Measurements from ENCODE around the gene BOD1.

The BOD1 gene

GRCh38 chr5:173644673-173645436 is 28.4 kb upstream of the BOD1 start:
- no peak for DNase-seq (ENCODE audit: low read depth, low spot score)
- Histone ChIP-seq H3K9ac (ENCODE audit: insufficient read length) (no peak overlapping the region), H3K36me3 (ENCODE audit: insufficient read depth, low read length) (no peaks in the 10 kb centered on the region), H3K27ac (no peak overlapping the region), H3K9me3 (ENCODE audit: low read depth, low read length) (no peaks in the 10 kb centered on the region), H3K4me3 (no peak overlapping the region)
- TF ChIP-seq POLR2AphosphoS5 (IDR thresholded peaks at IDR 0.05; ENCODE audit: borderline replicate concordance, low read depth, low read length) (no peak), FOXP2 (optimal IDR thresholded peaks at IDR 0.05; ENCODE audit: control extremely low read depth, extremely low read length, insufficient read depth) (no peak), EZH2 (IDR thresholded peaks at IDR 0.05) (no peak)

GRCh38 chr5:173643964-173644363 is 27.5 kb upstream of the BOD1 start:
- no peak for DNase-seq (ENCODE audit: low read depth, low spot score)
- no peak overlapping the region for H3K9ac ChIP-seq (ENCODE audit: insufficient read length)
- H3K4me3 ChIP-seq: no peak overlapping the region
- no peak overlapping the region for H3K27ac ChIP-seq
- no peak for TF ChIP-seq EZH2 (IDR thresholded peaks at IDR 0.05)
- no peak for TF ChIP-seq POLR2AphosphoS5 (IDR thresholded peaks at IDR 0.05; ENCODE audit: borderline replicate concordance, low read depth, low read length)
- TF ChIP-seq FOXP2 (optimal IDR thresholded peaks at IDR 0.05; ENCODE audit: control extremely low read depth, extremely low read length, insufficient read depth): no peak
- H3K9me3 ChIP-seq (ENCODE audit: low read depth, low read length): no peaks in the 10 kb centered on the region
- H3K36me3 ChIP-seq (ENCODE audit: insufficient read depth, low read length): no peaks in the 10 kb centered on the region

- H3K36me3 ChIP-seq (ENCODE audit: insufficient read depth, low read length): no peaks in the 10 kb centered on the region
- H3K4me3 ChIP-seq: no peak overlapping the region
- no peak for DNase-seq (ENCODE audit: low read depth, low spot score)
- TF ChIP-seq EZH2 (IDR thresholded peaks at IDR 0.05) (no peak), FOXP2 (optimal IDR thresholded peaks at IDR 0.05; ENCODE audit: control extremely low read depth, extremely low read length, insufficient read depth) (no peak), POLR2AphosphoS5 (IDR thresholded peaks at IDR 0.05; ENCODE audit: borderline replicate concordance, low read depth, low read length) (no peak)
- no peak overlapping the region for H3K27ac ChIP-seq
- no peak overlapping the region for H3K9ac ChIP-seq (ENCODE audit: insufficient read length)
- no peaks in the 10 kb centered on the region for H3K9me3 ChIP-seq (ENCODE audit: low read depth, low read length)
Measured at GRCh38 chr5:173642895-173643481, 26.5 kb upstream of the BOD1 start.

GRCh38 chr5:173642191-173642816 is 25.9 kb upstream of the BOD1 start:
- no peak for DNase-seq (ENCODE audit: low read depth, low spot score)

GRCh38 chr5:173640156-173640804 is 23.8 kb upstream of the BOD1 start:
- DNase-seq (ENCODE audit: low read depth, low spot score): no peak
- H3K4me3 ChIP-seq: no peak overlapping the region
- no peak for TF ChIP-seq EZH2 (IDR thresholded peaks at IDR 0.05)
- TF ChIP-seq POLR2AphosphoS5 (IDR thresholded peaks at IDR 0.05; ENCODE audit: borderline replicate concordance, low read depth, low read length): no peak
- no peak for TF ChIP-seq FOXP2 (optimal IDR thresholded peaks at IDR 0.05; ENCODE audit: control extremely low read depth, extremely low read length, insufficient read depth)
- no peak overlapping the region for H3K9ac ChIP-seq (ENCODE audit: insufficient read length)
- no peaks in the 10 kb centered on the region for H3K36me3 ChIP-seq (ENCODE audit: insufficient read depth, low read length)
- H3K27ac ChIP-seq: no peak overlapping the region
- no peaks in the 10 kb centered on the region for H3K9me3 ChIP-seq (ENCODE audit: low read depth, low read length)

More at GRCh38 chr5:173642191-173642816, 25.9 kb upstream of the BOD1 start:
- H3K36me3 ChIP-seq (ENCODE audit: insufficient read depth, low read length): no peaks in the 10 kb centered on the region
- H3K9me3 ChIP-seq (ENCODE audit: low read depth, low read length): no peaks in the 10 kb centered on the region
- no peak overlapping the region for H3K27ac ChIP-seq
- TF ChIP-seq FOXP2 (optimal IDR thresholded peaks at IDR 0.05; ENCODE audit: control extremely low read depth, extremely low read length, insufficient read depth) (no peak), POLR2AphosphoS5 (IDR thresholded peaks at IDR 0.05; ENCODE audit: borderline replicate concordance, low read depth, low read length) (no peak), EZH2 (IDR thresholded peaks at IDR 0.05) (no peak)
- H3K9ac ChIP-seq (ENCODE audit: insufficient read length): no peak overlapping the region
- no peak overlapping the region for H3K4me3 ChIP-seq

- Histone ChIP-seq H3K27ac (no peak overlapping the region), H3K9me3 (ENCODE audit: low read depth, low read length) (no peaks in the 10 kb centered on the region), H3K36me3 (ENCODE audit: insufficient read depth, low read length) (no peaks in the 10 kb centered on the region), H3K9ac (ENCODE audit: insufficient read length) (no peak overlapping the region), H3K4me3 (no peak overlapping the region)
- no peak for DNase-seq (ENCODE audit: low read depth, low spot score)
- TF ChIP-seq POLR2AphosphoS5 (IDR thresholded peaks at IDR 0.05; ENCODE audit: borderline replicate concordance, low read depth, low read length) (no peak), EZH2 (IDR thresholded peaks at IDR 0.05) (no peak), FOXP2 (optimal IDR thresholded peaks at IDR 0.05; ENCODE audit: control extremely low read depth, extremely low read length, insufficient read depth) (no peak)
Measured at GRCh38 chr5:173638126-173639040, 21.9 kb upstream of the BOD1 start.

GRCh38 chr5:173637340-173637739 is 20.9 kb upstream of the BOD1 start:
- DNase-seq (ENCODE audit: low read depth, low spot score): no peak
- Histone ChIP-seq H3K27ac (no peak overlapping the region), H3K9ac (ENCODE audit: insufficient read length) (no peak overlapping the region), H3K36me3 (ENCODE audit: insufficient read depth, low read length) (no peaks in the 10 kb centered on the region), H3K9me3 (ENCODE audit: low read depth, low read length) (no peaks in the 10 kb centered on the region), H3K4me3 (no peak overlapping the region)
- no peak for TF ChIP-seq POLR2AphosphoS5 (IDR thresholded peaks at IDR 0.05; ENCODE audit: borderline replicate concordance, low read depth, low read length)
- no peak for TF ChIP-seq FOXP2 (optimal IDR thresholded peaks at IDR 0.05; ENCODE audit: control extremely low read depth, extremely low read length, insufficient read depth)
- TF ChIP-seq EZH2 (IDR thresholded peaks at IDR 0.05): no peak

All from SK-N-MC (cell line).